GM12892 (cell line): ENCODE results near the gene RXFP4.

Experiments
- POLR2A ChIP-seq: IDR thresholded peaks from 2 replicates; pipeline ENCODE4 v1.6.1; 2011; ENCODE audit warnings: low read depth, low read length, control low read depth
- TAF1 ChIP-seq: IDR thresholded peaks from 2 replicates; pipeline ENCODE4 v1.6.1; 2011; ENCODE audit warnings: low read depth, mild to moderate bottlenecking, control low read depth, low read length, borderline replicate concordance

DNA sequence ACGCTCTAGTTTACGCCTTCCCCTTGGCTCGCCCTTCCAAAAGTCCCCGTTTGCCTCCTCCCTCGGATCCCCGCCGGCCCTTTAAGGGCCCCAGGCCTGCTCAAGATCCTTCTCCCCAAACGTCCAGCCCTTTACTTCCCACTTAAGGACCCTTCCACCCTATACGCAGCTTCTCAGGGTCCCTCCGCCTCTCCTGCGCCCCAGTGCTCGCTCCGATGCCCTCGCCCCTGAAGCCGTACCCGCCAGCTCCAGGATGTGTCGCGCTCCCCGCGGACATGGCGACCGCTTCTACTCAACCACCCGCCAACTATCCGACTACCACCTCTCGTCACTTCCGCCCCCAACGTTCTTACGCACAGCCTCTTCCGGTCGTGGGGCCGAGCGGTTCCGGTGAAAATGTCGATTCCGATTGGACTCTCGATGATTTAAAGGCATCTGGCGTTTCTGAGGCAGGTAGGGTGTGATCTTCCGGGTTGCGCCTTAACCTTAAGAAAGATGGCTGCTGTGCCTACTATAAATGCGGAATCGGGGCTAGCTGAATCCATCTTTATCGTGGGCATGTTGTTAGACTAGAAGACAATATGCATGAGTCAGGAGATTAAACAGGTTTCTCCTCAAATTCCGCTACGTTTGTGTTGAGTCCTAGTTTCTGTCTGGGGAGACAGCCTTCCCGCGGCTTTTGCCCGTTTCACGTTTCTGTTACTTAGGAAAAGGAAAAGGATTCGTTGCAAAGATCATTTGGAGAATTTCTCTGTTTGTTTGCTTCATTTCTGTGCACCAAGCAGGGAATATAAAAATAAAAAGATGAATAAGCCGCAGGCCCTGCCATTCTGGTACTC lies 7.1 kb upstream of the RXFP4 start, which contains the start of gene KHDC4:
- TF ChIP-seq POLR2A: peak; percentile 99
- TF ChIP-seq TAF1: peak; percentile 87
